Endothelial cell (in vitro differentiated cells): ENCODE results near the gene UBN1. TPM values are rescaled to one million over a fixed set of nuclear protein-coding genes. Genes with fewer than 3 reads are reported as not detected.

Source experiments
- DNase-seq: peaks from one replicate; pipeline ENCODE4 v3.0.0; 2021; ENCODE audit warnings: low spot score
- H3K27ac Mint-ChIP-seq: one replicate; pipeline ENCODE4 v1.8.0; 2021; ENCODE audit warnings: mixed read lengths, inconsistent platforms; ENCODE audit not compliant: unreplicated experiment
- H3K27me3 Mint-ChIP-seq: one replicate; pipeline ENCODE4 v1.8.0; 2021; ENCODE audit warnings: mild to moderate bottlenecking, moderate library complexity, mixed read lengths, inconsistent platforms; ENCODE audit not compliant: unreplicated experiment
- H3K36me3 Mint-ChIP-seq: one replicate; pipeline ENCODE4 v1.8.0; 2021; ENCODE audit warnings: mild to moderate bottlenecking, low read depth, mixed read lengths, inconsistent platforms; ENCODE audit not compliant: unreplicated experiment
- H3K4me1 Mint-ChIP-seq: one replicate; pipeline ENCODE4 v1.8.0; 2021; ENCODE audit warnings: mild to moderate bottlenecking, mixed read lengths, inconsistent platforms; ENCODE audit not compliant: unreplicated experiment
- H3K4me3 Mint-ChIP-seq: one replicate; pipeline ENCODE4 v1.8.0; 2021; ENCODE audit warnings: mild to moderate bottlenecking, mixed read lengths, inconsistent platforms; ENCODE audit not compliant: unreplicated experiment
- H3K9me3 Mint-ChIP-seq: one replicate; pipeline ENCODE4 v1.8.0; 2021; ENCODE audit warnings: mixed read lengths, inconsistent platforms; ENCODE audit not compliant: unreplicated experiment
- total RNA-seq: library from RNA; stranded (reverse); fragmentation: NEBNext Ultra II Directional; extraction: Animal tissue kit (Norgen Biotek cat#: 25700); gene quantifications from one replicate; pipeline ENCODE4 v1.2.1, GENCODE V29; 2021; ENCODE audit not compliant: unreplicated experiment
- TF ChIP-seq, protein P1 (sequence below): fragments of 200-600 bp; sonication (generic); IDR thresholded peaks from one replicate; pipeline ENCODE4 v1.5.0; 2021; ENCODE audit warnings: antibody characterized with exemption; ENCODE audit not compliant: unreplicated experiment

UBN1 gene
- total RNA-seq, 1 donor from 2014 or later: 36.4 TPM

GRCh38 chr16:4900750-4901149 lies 53.5 kb downstream of the UBN1 start:
- peaks cover 15% of the 10 kb centered on the region for H3K27me3 Mint-ChIP-seq
- no peaks in the 10 kb centered on the region for H3K4me1 Mint-ChIP-seq
- no peaks in the 10 kb centered on the region for H3K9me3 Mint-ChIP-seq
- H3K27ac Mint-ChIP-seq: no peak overlapping the region
- no peak overlapping the region for H3K4me3 Mint-ChIP-seq
- DNase-seq: no peak
- H3K36me3 Mint-ChIP-seq: peaks cover 6% of the 10 kb centered on the region
- TF ChIP-seq, protein P1, sequence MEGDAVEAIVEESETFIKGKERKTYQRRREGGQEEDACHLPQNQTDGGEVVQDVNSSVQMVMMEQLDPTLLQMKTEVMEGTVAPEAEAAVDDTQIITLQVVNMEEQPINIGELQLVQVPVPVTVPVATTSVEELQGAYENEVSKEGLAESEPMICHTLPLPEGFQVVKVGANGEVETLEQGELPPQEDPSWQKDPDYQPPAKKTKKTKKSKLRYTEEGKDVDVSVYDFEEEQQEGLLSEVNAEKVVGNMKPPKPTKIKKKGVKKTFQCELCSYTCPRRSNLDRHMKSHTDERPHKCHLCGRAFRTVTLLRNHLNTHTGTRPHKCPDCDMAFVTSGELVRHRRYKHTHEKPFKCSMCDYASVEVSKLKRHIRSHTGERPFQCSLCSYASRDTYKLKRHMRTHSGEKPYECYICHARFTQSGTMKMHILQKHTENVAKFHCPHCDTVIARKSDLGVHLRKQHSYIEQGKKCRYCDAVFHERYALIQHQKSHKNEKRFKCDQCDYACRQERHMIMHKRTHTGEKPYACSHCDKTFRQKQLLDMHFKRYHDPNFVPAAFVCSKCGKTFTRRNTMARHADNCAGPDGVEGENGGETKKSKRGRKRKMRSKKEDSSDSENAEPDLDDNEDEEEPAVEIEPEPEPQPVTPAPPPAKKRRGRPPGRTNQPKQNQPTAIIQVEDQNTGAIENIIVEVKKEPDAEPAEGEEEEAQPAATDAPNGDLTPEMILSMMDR: no peak

GRCh38 chr16:4902038-4902437 lies 54.8 kb downstream of the UBN1 start:
- no peak overlapping the region for H3K27ac Mint-ChIP-seq
- peaks cover 15% of the 10 kb centered on the region for H3K27me3 Mint-ChIP-seq
- no peaks in the 10 kb centered on the region for H3K4me1 Mint-ChIP-seq
- H3K36me3 Mint-ChIP-seq: peaks cover 3% of the 10 kb centered on the region
- no peaks in the 10 kb centered on the region for H3K9me3 Mint-ChIP-seq
- TF ChIP-seq, protein P1: no peak
- no peak for DNase-seq
- no peak overlapping the region for H3K4me3 Mint-ChIP-seq

- H3K9me3 Mint-ChIP-seq: no peaks in the 10 kb centered on the region
- no peaks in the 10 kb centered on the region for H3K36me3 Mint-ChIP-seq
- DNase-seq: no peak
- H3K27ac Mint-ChIP-seq: no peak overlapping the region
- no peaks in the 10 kb centered on the region for H3K4me1 Mint-ChIP-seq
- TF ChIP-seq, protein P1: no peak
- H3K27me3 Mint-ChIP-seq: peaks cover 9% of the 10 kb centered on the region
- no peak overlapping the region for H3K4me3 Mint-ChIP-seq
Measured at GRCh38 chr16:4904108-4904941, 57.0 kb downstream of the UBN1 start.

- Mint-ChIP-seq H3K4me3 (no peak overlapping the region), H3K9me3 (no peaks in the 10 kb centered on the region), H3K36me3 (no peaks in the 10 kb centered on the region), H3K27me3 (peaks cover 9% of the 10 kb centered on the region), H3K4me1 (no peaks in the 10 kb centered on the region), H3K27ac (no peak overlapping the region)
- no peak for DNase-seq
- TF ChIP-seq, protein P1: no peak
Measured at GRCh38 chr16:4904942-4905615, 57.8 kb downstream of the UBN1 start.

- H3K27ac Mint-ChIP-seq: no peak overlapping the region
- H3K4me3 Mint-ChIP-seq: no peak overlapping the region
- peaks cover 11% of the 10 kb centered on the region for H3K27me3 Mint-ChIP-seq
- no peaks in the 10 kb centered on the region for H3K36me3 Mint-ChIP-seq
- H3K4me1 Mint-ChIP-seq: no peaks in the 10 kb centered on the region
- H3K9me3 Mint-ChIP-seq: no peaks in the 10 kb centered on the region
- DNase-seq: no peak
- TF ChIP-seq, protein P1: no peak
Measured at GRCh38 chr16:4908854-4909401, 61.6 kb downstream of the UBN1 start.
